Measurements from ENCODE around the gene ZNF793. TPM values are rescaled to one million over a fixed set of nuclear protein-coding genes. Genes with fewer than 3 reads are reported as not detected.

ZNF793 gene
- total RNA-seq, 4 donors from 2014 or later = 1.6 to 15.7 (median 5.0) TPM

DNA sequence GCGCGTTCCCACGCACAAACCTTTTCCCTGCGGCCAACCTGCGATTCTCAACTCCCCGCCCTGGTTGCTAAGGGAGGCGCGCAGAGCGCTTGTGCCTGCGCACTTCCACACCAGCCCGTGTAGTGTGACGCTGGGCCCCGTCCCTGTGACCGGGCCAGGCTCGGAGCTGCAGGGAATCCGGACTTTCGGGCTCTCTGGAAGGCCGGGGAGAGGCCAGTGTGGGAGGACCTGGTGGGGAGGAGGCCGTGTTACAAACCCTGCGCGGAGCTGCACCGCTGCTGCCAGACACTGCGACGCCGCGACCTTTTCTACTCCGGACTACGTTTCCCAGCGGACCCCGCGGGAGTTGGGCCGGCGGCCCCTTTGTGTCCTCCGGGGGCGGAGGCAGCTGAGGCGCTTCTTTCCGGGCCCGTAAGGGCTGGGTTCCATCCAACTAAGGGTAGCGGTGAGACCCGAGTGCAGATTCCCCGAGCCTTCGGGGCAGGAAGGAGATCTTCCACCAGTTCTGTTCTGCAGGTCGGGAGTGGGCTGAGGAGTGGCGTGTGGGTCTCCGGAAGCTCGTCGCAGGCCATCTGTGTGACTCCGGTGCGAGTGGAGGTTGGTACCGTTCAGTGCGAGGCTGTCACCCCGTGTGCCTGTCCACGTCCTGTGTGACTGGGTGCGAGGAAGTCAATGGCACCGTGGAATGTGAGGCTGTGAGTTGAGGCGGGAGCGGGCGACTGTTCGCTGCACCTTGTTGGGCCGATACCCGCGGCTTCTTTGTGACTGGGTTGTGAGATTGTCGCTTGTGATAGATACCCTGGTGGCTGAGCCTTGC, 37.6 kb upstream of the ZNF793 start, which contains the start of gene ZNF570:
ZNF570 (plus strand) TSS at position 396 of the 817 bp plus-strand sequence. CDS start 999 bp downstream, outside the sequence.
- Histone ChIP-seq H3K36me3 (peaks cover 0 to 9% (median 0%) of the 10 kb centered on the region in 3 donors), H3K27me3 (no peaks in the 10 kb centered on the region), H3K4me1 (peaks cover 0 to 10% (median 5%) of the 10 kb centered on the region in 4 donors), H3K4me3 (peak within 1 kb of the TSS; percentile 57 to 77 (median 68)), H3K27ac (peak within 1 kb of the TSS; percentile 74 to 95 (median 94)), H3K9me3 (peaks cover 0 to 28% (median 0%) of the 10 kb centered on the region in 4 donors)
- TF ChIP-seq, protein P1, sequence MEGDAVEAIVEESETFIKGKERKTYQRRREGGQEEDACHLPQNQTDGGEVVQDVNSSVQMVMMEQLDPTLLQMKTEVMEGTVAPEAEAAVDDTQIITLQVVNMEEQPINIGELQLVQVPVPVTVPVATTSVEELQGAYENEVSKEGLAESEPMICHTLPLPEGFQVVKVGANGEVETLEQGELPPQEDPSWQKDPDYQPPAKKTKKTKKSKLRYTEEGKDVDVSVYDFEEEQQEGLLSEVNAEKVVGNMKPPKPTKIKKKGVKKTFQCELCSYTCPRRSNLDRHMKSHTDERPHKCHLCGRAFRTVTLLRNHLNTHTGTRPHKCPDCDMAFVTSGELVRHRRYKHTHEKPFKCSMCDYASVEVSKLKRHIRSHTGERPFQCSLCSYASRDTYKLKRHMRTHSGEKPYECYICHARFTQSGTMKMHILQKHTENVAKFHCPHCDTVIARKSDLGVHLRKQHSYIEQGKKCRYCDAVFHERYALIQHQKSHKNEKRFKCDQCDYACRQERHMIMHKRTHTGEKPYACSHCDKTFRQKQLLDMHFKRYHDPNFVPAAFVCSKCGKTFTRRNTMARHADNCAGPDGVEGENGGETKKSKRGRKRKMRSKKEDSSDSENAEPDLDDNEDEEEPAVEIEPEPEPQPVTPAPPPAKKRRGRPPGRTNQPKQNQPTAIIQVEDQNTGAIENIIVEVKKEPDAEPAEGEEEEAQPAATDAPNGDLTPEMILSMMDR (IDR thresholded peaks at IDR 0.05) = peak in 2 of 6 experiments; percentile 2 to 7
- peak; percentile 23 to 30 for TF ChIP-seq POLR2A (IDR thresholded peaks at IDR 0.05)
- peak; percentile 88 to 95 (median 91) for DNase-seq

DNA sequence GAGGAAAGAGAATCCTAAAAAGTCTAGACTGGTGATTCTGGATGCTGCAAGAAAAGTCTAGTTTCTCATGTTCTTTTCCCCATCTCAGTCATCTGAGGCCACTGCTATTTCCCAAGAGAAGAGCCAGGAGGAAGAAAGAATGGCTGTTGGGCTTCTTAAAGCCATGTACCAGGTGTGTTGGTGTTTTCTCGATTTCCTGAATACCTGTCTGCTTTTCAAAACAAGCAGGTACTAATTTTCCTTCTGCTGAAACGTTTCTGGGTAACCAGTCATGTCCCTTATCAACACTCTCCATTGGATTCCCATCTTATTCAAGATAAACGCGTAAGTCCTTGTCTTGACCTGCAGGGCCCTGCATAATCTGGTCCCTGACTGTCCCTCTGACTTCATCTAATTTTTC, 36.5 kb upstream of the ZNF793 start:
- Histone ChIP-seq H3K4me1 (peaks cover 0 to 10% (median 5%) of the 10 kb centered on the region in 4 donors), H3K36me3 (peaks cover 0 to 9% (median 0%) of the 10 kb centered on the region in 3 donors), H3K27me3 (no peaks in the 10 kb centered on the region), H3K4me3 (peak overlapping the region in 1 of 4 donors; percentile 65), H3K9me3 (peaks cover 0 to 30% (median 0%) of the 10 kb centered on the region in 4 donors), H3K27ac (no peak overlapping the region)
- TF ChIP-seq, protein P1 (IDR thresholded peaks at IDR 0.05) = no peak
- TF ChIP-seq POLR2A (IDR thresholded peaks at IDR 0.05) = no peak
- DNase-seq = no peak

DNA sequence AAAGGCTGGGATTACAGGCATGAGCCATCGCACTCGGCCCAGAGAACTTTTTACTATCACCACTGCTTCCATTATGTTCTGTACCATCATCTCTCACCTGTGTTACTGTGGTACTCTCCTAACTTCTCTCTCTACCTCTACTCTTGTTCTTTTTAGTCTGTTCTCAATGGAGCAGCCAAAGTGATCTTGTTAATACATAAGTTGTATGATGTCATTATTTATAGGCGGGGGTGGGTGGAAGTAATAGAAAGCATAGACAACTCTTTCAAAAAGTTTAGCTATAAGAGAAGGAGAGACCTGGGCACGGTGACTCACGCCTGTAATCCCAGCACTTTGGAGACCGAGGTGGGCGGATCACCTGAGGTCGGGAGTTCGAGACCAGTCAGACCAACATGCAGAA, 34.6 kb upstream of the ZNF793 start:
- H3K9me3 ChIP-seq = peaks cover 0 to 32% (median 0%) of the 10 kb centered on the region in 4 donors
- H3K27me3 ChIP-seq = no peaks in the 10 kb centered on the region
- peaks cover 0 to 28% (median 4%) of the 10 kb centered on the region in 3 donors for H3K36me3 ChIP-seq
- TF ChIP-seq POLR2A (IDR thresholded peaks at IDR 0.05) = no peak
- TF ChIP-seq, protein P1 (IDR thresholded peaks at IDR 0.05) = no peak
- H3K27ac ChIP-seq = no peak overlapping the region
- H3K4me1 ChIP-seq = peaks cover 0 to 4% (median 2%) of the 10 kb centered on the region in 4 donors
- DNase-seq = no peak
- no peak overlapping the region for H3K4me3 ChIP-seq

DNA sequence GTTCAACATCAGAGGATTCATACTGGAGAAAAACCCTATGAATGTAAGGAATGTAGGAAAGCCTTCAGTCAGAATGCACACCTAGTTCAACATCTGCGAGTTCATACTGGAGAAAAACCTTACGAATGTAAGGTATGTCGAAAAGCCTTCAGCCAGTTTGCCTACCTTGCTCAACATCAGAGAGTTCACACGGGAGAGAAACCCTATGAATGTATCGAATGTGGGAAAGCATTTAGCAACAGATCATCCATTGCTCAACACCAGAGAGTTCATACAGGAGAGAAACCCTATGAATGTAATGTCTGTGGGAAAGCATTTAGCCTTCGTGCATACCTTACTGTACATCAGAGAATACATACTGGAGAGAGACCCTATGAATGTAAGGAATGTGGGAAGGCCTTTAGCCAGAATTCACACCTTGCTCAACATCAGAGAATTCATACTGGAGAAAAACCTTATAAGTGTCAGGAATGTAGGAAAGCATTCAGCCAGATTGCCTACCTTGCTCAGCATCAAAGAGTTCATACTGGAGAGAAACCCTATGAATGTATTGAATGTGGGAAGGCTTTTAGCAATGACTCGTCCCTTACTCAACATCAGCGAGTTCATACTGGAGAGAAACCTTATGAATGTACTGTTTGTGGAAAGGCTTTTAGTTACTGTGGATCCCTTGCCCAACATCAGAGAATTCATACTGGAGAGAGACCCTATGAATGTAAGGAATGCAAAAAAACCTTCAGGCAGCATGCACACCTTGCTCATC, 22.2 kb upstream of the ZNF793 start:
- Histone ChIP-seq H3K27me3 (no peaks in the 10 kb centered on the region), H3K4me1 (no peaks in the 10 kb centered on the region), H3K4me3 (no peak overlapping the region), H3K9me3 (peaks cover 0 to 95% (median 33%) of the 10 kb centered on the region in 4 donors), H3K36me3 (peaks cover 0 to 49% (median 0%) of the 10 kb centered on the region in 3 donors), H3K27ac (no peak overlapping the region)
- no peak for DNase-seq
- TF ChIP-seq POLR2A (IDR thresholded peaks at IDR 0.05) = no peak
- TF ChIP-seq, protein P1 (IDR thresholded peaks at IDR 0.05) = no peak

DNA sequence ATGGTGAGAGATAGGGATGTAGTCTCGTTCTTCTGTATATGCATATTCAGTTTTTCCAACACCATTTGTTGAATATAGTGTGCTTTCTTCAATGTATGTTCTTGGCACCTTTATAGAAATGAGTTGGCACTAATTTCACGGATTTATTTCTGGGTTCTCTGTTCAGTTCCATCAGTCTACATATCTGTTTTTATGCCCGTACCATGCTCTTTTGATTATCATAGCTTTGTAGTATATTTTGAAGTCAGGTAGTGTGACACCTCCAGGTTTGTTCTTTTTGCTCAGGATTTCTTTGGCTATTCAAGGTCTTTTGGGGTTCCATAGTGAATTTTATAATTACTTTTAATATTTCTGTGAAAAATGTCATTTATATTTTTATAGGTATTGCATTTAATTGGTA, 14.5 kb upstream of the ZNF793 start:
- Histone ChIP-seq H3K4me3 (no peak overlapping the region), H3K4me1 (no peaks in the 10 kb centered on the region), H3K36me3 (no peaks in the 10 kb centered on the region), H3K9me3 (peaks cover 0 to 63% (median 15%) of the 10 kb centered on the region in 4 donors), H3K27me3 (no peaks in the 10 kb centered on the region), H3K27ac (no peak overlapping the region)
- TF ChIP-seq, protein P1 (IDR thresholded peaks at IDR 0.05) = no peak
- no peak for DNase-seq

Data from Peyer's patch (tissue), 4 donors.